Caco-2 (cell line): ENCODE measurements around the gene TTC33. TPM values are rescaled to one million over a fixed set of nuclear protein-coding genes. Genes with fewer than 3 reads are reported as not detected.

ENCODE experiments used
- BruUV-seq: library from RNA; stranded (reverse); fragments of 400-500 nt; replicated peaks from 2 replicates; lab custom pipeline; 2021; lab: Mats Ljungman, UMichigan
- CTCF ChIA-PET: fragments of 300-600 bp; sonication (Branson Sonifier 250); formaldehyde crosslinking; loops from one replicate; lab custom pipeline; 2022; ENCODE audit warnings: antibody characterized with exemption; lab: Charles Lee
- POLR2A ChIA-PET: fragments of 300-600 bp; sonication (Branson Sonifier 250); formaldehyde crosslinking; loops from one replicate; lab custom pipeline; 2022; ENCODE audit warnings: antibody characterized with exemption; lab: Charles Lee
- DNase-seq, 2 experiments: peaks; one replicate each; pipeline versions ENCODE4 v3.0.0 to v3.0.0-alpha.2; 2020 to 2022
- H3K27me3 ChIP-seq: replicated peaks from 2 replicates; pipeline ENCODE4 v1.6.0; 2011; ENCODE audit warnings: low read length; ENCODE audit not compliant: control insufficient read depth, insufficient read depth
- H3K36me3 ChIP-seq: 2 replicates; pipeline ENCODE4 v1.5.1; 2011; ENCODE audit warnings: low read length; ENCODE audit not compliant: control insufficient read depth, insufficient read depth
- H3K4me1 ChIP-seq: fragments of 250-450 bp; sonication (Bioruptor Pico); 2 replicates; pipeline ENCODE4 v1.5.1; 2020; ENCODE audit warnings: mild to moderate bottlenecking
- H3K4me3 ChIP-seq: 2 replicates; pipeline ENCODE4 v1.5.1; 2011; ENCODE audit warnings: low read depth, mild to moderate bottlenecking, control low read depth, low read length
- H3K9me3 ChIP-seq: fragments of 250-450 bp; sonication (Bioruptor Pico); 2 replicates; pipeline ENCODE4 v1.5.1; 2020; ENCODE audit warnings: mild to moderate bottlenecking, moderate library complexity
- H3K27ac Mint-ChIP-seq: one replicate; pipeline ENCODE4 v1.8.0; 2022; ENCODE audit warnings: mixed read lengths; ENCODE audit not compliant: unreplicated experiment
- H3K27me3 Mint-ChIP-seq: one replicate; pipeline ENCODE4 v1.8.0; 2022; ENCODE audit warnings: mixed read lengths; ENCODE audit not compliant: insufficient read depth, unreplicated experiment
- H3K36me3 Mint-ChIP-seq: one replicate; pipeline ENCODE4 v1.8.0; 2022; ENCODE audit warnings: mild to moderate bottlenecking, mixed read lengths; ENCODE audit not compliant: insufficient read depth, unreplicated experiment
- H3K4me1 Mint-ChIP-seq: one replicate; pipeline ENCODE4 v1.8.0; 2022; ENCODE audit warnings: low read depth, mixed read lengths; ENCODE audit not compliant: unreplicated experiment
- H3K4me3 Mint-ChIP-seq: one replicate; pipeline ENCODE4 v1.8.0; 2022; ENCODE audit warnings: mild to moderate bottlenecking, moderate library complexity, mixed read lengths; ENCODE audit not compliant: unreplicated experiment
- H3K9me3 Mint-ChIP-seq: one replicate; pipeline ENCODE4 v1.8.0; 2022; ENCODE audit warnings: mixed read lengths; ENCODE audit not compliant: unreplicated experiment
- intact Hi-C: fragments of 100-400 bp; cut with micrococcal nuclease; formaldehyde crosslinking; loops from one replicate; pipeline ENCODE4 v1.10.0; 2022; ENCODE audit not compliant: unreplicated experiment
- total RNA-seq: library from RNA; stranded (reverse); gene quantifications from 2 replicates; pipeline ENCODE4 v1.2.3, GENCODE V29; 2022
- TF ChIP-seq, protein P1 (sequence below), 2 experiments: fragments of 200-600 bp in 1 of 2; IDR thresholded peaks; 1 replicate in 1 of 2; 2 replicates in 1 of 2; pipeline versions ENCODE4 v1.5.1 to v1.8.0; 2011 to 2022; ENCODE audit warnings: antibody characterized with exemption in 1 of 2, control low read depth in 1 of 2, inconsistent platforms in 1 of 2, low read depth in 1 of 2, low read length in 1 of 2, mild to moderate bottlenecking in 1 of 2, moderate library complexity in 1 of 2; ENCODE audit not compliant: insufficient read depth in 1 of 2, severe bottlenecking in 1 of 2, unreplicated experiment in 1 of 2

Gene TTC33
- total RNA-seq, 1 experiment from 2014 or later: 8.6 TPM

DNA sequence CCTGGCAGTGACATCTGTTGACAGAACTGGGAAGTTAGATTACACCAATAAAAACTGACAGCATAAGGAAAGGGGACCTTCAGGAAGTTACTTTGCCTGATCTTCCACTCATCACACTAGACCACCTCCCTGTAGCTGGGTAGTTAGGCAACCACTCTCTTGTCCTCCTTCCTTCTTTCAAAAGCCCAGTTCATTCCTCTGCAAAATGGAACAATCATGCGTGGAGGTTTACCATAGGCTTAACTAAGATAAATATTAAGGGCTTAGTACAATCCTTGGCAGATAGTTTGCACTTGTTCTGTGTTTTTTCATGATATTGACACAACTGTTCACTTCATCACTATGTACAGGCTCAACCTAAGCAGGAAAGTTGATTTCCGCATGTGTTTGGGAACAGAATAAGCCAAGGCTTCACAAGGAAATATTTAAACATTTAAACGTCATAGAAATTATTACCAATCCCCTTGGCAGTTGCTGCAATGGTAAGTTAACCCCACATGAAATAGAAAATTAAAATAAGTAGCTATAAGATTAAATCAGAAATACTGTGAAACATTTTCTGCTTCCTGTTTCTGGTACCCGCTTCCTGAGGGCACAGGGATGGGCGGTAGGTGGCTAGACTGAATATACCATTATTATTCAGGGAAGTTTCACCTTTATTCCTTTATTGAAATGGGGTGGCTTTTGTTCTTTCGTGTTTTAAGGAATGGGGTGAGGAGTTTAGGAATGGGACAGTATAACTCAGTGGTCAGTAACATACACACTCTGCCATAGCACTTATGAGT, 86.0 kb downstream of the TTC33 start:
- H3K9me3 ChIP-seq: no peaks in the 10 kb centered on the region
- ChIA-PET POLR2A (no interaction called here), CTCF (no interaction called here)
- peak in 1 of 2 experiments; percentile 15 for DNase-seq
- Mint-ChIP-seq H3K36me3 (no peaks in the 10 kb centered on the region), H3K27me3 (peaks cover 11% of the 10 kb centered on the region), H3K9me3 (no peaks in the 10 kb centered on the region), H3K4me3 (no peak overlapping the region), H3K4me1 (peaks cover 6% of the 10 kb centered on the region), H3K27ac (no peak overlapping the region)
- no peaks in the 10 kb centered on the region for H3K4me1 ChIP-seq
- TF ChIP-seq, protein P1, sequence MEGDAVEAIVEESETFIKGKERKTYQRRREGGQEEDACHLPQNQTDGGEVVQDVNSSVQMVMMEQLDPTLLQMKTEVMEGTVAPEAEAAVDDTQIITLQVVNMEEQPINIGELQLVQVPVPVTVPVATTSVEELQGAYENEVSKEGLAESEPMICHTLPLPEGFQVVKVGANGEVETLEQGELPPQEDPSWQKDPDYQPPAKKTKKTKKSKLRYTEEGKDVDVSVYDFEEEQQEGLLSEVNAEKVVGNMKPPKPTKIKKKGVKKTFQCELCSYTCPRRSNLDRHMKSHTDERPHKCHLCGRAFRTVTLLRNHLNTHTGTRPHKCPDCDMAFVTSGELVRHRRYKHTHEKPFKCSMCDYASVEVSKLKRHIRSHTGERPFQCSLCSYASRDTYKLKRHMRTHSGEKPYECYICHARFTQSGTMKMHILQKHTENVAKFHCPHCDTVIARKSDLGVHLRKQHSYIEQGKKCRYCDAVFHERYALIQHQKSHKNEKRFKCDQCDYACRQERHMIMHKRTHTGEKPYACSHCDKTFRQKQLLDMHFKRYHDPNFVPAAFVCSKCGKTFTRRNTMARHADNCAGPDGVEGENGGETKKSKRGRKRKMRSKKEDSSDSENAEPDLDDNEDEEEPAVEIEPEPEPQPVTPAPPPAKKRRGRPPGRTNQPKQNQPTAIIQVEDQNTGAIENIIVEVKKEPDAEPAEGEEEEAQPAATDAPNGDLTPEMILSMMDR (IDR thresholded peaks at IDR 0.05; ENCODE audit: insufficient read depth in 1 of 2, low read depth in 1 of 2, low read length in 1 of 2, severe bottlenecking in 1 of 2, unreplicated experiment in 1 of 2): no peak
- no TSS peak for BruUV-seq
- peaks cover 4% of the 10 kb centered on the region for H3K27me3 ChIP-seq
- no peak overlapping the region for H3K4me3 ChIP-seq
- intact Hi-C loops: loop anchor here (5.0 kb wide), 1 partner anchor 122 kb away; no protein-coding TSS in a partner anchor
- no peaks in the 10 kb centered on the region for H3K36me3 ChIP-seq

DNA sequence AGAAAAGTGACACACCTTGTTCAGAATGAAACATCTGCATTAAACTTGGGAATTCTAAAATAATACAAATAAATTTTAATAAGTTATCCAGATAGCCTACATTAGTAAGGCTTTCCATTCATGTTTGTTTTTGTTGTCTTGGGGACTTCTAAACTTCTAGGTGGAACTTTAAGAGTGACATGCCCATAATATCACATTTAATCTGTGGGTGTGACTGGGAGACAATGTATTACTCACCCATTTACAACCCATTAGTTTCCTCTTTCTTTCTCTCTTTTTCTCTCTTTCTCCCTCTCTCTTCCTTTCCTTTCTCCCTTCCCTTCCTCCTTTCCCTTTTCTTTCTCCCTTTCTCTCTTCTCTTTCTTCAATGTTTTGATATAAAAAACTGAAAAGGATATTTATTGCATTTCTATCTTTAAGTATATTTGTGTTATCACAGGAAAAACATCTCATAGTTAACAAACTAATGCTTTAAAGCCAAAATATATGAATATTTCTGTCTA, 88.5 kb downstream of the TTC33 start:
- Histone ChIP-seq H3K4me3 (no peak overlapping the region), H3K9me3 (no peaks in the 10 kb centered on the region), H3K4me1 (no peaks in the 10 kb centered on the region), H3K27me3 (no peaks in the 10 kb centered on the region; the same call in 1 of the 2 replicates), H3K36me3 (no peaks in the 10 kb centered on the region)
- H3K36me3 Mint-ChIP-seq: no peaks in the 10 kb centered on the region
- H3K27ac Mint-ChIP-seq: no peak overlapping the region
- intact Hi-C loops: loop anchor here (5.0 kb wide), 1 partner anchor 120 kb away; no protein-coding TSS in a partner anchor
- TF ChIP-seq, protein P1 (IDR thresholded peaks at IDR 0.05; ENCODE audit: insufficient read depth in 1 of 2, low read depth in 1 of 2, low read length in 1 of 2, severe bottlenecking in 1 of 2, unreplicated experiment in 1 of 2): no peak
- H3K27me3 Mint-ChIP-seq: peaks cover 4% of the 10 kb centered on the region
- BruUV-seq: no TSS peak
- DNase-seq: no peak
- H3K4me3 Mint-ChIP-seq: no peak overlapping the region
- H3K9me3 Mint-ChIP-seq: no peaks in the 10 kb centered on the region
- ChIA-PET CTCF (no interaction called here), POLR2A (no interaction called here)
- peaks cover 6% of the 10 kb centered on the region for H3K4me1 Mint-ChIP-seq

DNA sequence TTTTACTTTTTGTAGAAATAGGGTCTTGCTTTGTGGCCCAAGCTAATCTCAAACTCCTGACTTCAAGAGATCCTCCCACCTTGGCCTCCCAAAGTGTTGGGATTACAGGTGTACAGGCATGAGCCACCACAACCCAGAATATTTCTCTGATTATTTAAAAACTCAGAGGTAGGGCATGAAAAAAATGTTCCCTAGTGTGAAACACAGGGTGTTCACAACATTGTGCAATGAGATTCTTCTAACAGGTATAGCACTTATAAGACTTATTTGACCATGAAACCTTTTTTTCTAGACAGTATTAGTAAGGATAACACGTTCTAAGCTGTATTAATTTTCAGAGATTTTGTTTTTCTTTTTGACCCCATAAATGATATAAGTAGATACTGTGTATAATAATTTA, 89.1 kb downstream of the TTC33 start:
- no peaks in the 10 kb centered on the region for H3K4me1 ChIP-seq
- no TSS peak for BruUV-seq
- Mint-ChIP-seq H3K27me3 (peaks cover 4% of the 10 kb centered on the region), H3K9me3 (no peaks in the 10 kb centered on the region), H3K36me3 (no peaks in the 10 kb centered on the region), H3K4me3 (no peak overlapping the region), H3K27ac (no peak overlapping the region), H3K4me1 (peaks cover 6% of the 10 kb centered on the region)
- intact Hi-C loops: loop anchor here (5.0 kb wide), 1 partner anchor 119 kb away; no protein-coding TSS in a partner anchor
- no peaks in the 10 kb centered on the region for H3K9me3 ChIP-seq
- ChIA-PET POLR2A (no interaction called here), CTCF (no interaction called here)
- DNase-seq: no peak
- H3K4me3 ChIP-seq: no peak overlapping the region
- H3K36me3 ChIP-seq: no peaks in the 10 kb centered on the region
- H3K27me3 ChIP-seq: no peaks in the 10 kb centered on the region; the same call in 1 of the 2 replicates
- TF ChIP-seq, protein P1 (IDR thresholded peaks at IDR 0.05; ENCODE audit: insufficient read depth in 1 of 2, low read depth in 1 of 2, low read length in 1 of 2, severe bottlenecking in 1 of 2, unreplicated experiment in 1 of 2): no peak
